GM19397 (cell line): ENCODE data around the gene SH2D1B.
"Not testable (repeated sequence)": the region's sequence is repeated elsewhere in the genome, so short reads cannot be mapped to it uniquely, and the experiment has no call there.

Source experiments
- ATAC-seq: cut with Tn5 transposase; IDR thresholded peaks from one replicate; pipeline ENCODE4 v1.9.1; 2021; ENCODE audit warnings: mild to moderate bottlenecking, moderate library complexity; ENCODE audit not compliant: unreplicated experiment

The SH2D1B gene, protein sequence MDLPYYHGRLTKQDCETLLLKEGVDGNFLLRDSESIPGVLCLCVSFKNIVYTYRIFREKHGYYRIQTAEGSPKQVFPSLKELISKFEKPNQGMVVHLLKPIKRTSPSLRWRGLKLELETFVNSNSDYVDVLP

DNA sequence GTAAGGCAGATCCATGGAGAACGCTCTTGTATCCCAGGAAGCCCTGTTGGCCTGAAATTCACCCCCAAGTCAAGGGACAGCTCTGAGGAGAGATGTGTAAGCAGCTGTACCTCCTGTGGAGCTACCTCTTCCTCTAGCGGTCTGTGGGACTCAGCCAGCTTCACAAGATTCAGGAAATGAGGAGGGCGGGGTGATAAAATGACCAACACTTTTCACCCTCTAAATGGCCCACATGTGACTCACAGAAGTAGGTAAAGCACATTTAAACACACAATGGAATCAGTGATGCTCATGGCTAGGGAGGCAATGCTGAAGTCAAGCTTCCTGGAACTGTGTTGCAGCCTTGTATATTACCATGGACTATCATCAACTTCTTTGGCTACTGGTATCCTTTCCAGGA, at the start of gene SH2D1B:
TSS of gene SH2D1B (minus strand) at position 135 of the 400 bp plus-strand sequence. CDS start at position 15, 120 bp downstream.
- no peak for ATAC-seq

DNA sequence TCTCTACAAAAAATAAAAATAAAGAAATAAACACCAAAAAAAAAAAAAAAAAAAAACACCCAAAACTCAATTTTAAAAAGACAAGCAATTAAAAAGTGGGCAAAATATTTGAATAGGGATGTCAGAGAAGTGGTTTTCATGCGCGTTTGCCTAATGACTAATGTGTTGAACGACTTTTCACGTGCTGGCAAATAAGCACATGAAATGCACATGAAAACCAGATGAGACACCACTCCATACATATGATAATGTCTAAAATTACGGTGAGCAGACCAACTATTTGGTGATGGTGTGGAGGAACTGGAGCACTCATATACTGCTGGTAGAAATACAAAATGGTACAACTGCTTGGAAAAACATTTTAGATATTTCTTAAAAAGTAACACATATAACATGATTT, 46.3 kb upstream of the SH2D1B start:
- ATAC-seq = no peak

DNA sequence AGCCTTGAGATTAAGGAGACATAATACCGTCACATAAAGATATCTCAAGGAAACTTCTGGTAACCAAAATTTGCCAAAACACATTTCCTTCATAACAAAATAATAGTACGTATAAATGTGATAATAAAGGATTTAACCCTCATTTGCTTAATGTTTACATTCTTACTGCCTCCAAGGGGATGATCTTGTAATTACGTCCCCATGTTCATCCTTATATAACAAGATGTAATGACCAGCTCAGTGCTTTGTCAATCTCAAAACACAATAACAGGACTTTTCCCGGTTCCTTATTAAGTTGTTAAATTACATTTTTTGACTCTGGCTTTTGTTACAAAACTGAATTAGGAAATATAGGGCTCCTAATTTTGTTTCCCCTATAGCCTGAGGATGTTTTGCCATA, 44.4 kb upstream of the SH2D1B start:
- ATAC-seq = no peak

DNA sequence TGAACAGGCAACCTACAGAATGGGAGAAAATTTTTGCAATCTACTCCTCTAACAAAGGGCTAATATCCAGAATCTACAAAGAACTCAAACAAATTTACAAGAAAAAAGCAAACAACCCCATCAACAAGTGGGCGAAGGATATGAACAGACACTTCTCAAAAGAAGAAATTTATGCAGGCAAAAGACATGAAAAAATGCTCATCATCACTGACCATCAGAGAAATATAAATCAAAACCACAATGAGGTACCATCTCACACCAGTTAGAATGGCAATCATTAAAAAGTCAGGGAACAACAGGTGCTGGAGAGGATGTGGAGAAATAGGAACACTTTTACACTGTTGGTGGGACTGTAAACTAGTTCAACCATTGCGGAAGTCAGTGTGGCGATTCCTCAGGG, 42.4 kb upstream of the SH2D1B start:
- ATAC-seq = not testable (repeated sequence)

DNA sequence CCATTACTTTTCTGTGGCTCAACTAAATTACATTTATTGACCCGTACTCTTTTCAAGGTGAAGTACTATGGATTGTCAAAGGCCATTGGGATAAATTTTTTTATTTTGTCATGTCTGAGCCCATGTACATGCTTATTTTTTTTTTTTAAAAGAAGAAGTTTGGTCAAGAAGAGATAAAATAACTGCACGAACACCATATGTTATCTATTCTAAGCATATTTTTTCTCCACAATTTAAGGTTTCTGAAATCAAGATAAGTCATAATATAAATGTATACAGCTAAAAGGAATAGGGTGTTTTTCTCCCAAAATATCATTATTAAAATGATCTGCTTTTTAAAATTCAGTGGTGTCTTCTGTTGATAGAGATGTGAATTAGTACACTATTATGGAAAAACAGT, 35.0 kb upstream of the SH2D1B start:
- ATAC-seq = no peak

DNA sequence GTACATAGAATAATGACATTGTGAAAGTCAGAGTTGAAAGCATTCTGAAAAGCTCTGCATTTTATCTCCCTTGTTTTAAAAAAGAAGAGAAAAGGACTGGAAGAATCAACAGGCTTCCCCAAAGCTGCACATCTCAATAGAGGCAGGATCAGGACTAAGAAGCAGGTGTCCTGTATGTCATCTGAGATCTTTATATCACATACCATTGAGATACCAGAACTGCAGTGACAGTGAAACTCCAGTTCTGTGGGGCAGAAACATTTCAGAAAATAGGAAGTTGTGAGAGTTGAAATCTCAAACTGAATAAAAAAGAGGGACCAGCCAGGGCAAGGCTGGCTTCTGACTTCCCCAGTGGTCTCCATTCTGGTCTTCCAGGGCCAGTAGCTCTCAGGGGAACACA, 33.0 kb upstream of the SH2D1B start:
- ATAC-seq = no peak

DNA sequence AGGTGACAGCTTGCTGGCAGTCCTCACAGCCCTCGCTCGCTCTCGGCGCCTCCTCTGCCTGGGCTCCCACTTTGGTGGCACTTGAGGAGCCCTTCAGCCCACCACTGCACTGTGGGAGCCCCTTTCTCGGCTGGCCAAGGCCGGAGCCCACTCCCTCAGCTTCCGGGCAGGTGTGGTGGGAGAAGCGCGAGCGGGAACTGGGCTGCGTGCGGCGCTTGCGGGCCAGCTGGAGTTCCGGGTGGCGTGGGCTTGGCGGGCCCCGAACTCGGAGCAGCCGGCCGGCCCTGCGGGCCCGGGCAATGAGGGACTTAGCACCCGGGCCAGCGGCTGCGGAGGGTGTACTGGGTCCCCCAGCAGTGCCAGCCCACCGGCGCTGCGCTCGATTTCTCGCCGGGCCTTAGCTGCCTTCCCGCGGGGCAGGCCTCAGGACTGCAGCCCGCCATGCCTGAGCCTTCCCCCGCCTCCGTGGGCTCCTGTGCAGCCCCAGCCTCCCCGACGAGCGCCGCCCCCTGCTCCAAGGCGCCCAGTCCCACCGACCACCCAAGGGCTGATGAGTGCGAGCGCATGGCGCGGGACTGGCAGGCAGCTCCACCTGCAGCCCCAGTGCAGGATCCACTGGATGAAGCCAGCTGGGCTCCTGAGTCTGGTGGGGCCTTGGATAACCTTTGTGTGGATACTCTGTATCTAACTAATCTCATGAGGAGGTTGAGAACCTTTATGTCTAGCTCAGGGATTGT, 21.2 kb upstream of the SH2D1B start:
- ATAC-seq = not testable (repeated sequence)

DNA sequence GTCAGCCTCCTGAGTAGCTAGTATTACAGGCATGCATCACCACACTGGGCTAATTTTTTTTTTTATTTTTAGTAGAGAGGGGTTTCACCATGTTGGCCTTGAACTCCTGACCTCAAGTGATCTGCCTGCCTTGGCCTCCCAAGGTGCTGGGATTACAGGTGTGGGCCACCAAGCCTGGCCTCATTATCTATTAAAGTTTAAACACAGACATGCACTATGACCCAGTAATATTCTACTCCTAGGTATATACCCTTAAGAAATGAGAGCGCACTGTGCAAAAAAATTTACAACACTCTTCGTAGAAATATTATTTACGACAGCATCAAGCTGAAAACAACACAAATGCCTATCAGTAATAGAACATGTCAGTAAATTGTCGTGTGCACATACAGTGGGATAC, 18.6 kb upstream of the SH2D1B start:
- ATAC-seq = no peak

DNA sequence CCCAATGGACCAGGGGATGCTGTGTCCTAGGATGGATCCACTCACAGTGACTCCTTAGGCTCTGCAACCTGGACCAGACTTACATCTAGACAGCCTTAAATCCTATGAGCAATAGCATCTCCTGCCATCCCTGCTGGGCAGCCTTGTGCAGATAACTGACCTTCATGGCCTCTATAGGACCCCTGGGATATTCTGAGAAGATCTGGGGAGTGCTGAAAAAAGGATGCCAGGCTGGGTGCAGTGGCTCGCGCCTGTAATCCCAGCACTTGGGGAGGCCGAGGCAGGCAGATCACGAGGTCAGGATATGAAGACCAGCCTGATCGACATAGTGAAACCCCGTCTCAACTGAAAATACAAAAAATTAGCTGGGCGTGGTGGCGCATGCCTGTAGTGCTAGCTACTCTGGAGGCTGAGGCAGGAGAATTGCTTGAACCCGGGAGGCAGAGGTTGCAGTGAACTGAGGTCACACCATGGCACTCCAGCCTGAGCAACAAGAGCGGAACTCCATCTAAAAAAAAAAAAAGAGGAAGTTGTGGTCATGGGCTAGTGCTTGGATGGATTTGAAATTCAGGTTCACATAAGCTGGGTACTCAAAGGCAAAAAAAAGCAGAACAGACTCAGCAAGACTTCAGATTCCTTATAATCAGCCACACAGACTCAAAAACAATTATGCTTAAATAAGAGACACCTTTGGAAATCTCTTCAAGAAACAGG, 10.9 kb upstream of the SH2D1B start:
- ATAC-seq = no peak

DNA sequence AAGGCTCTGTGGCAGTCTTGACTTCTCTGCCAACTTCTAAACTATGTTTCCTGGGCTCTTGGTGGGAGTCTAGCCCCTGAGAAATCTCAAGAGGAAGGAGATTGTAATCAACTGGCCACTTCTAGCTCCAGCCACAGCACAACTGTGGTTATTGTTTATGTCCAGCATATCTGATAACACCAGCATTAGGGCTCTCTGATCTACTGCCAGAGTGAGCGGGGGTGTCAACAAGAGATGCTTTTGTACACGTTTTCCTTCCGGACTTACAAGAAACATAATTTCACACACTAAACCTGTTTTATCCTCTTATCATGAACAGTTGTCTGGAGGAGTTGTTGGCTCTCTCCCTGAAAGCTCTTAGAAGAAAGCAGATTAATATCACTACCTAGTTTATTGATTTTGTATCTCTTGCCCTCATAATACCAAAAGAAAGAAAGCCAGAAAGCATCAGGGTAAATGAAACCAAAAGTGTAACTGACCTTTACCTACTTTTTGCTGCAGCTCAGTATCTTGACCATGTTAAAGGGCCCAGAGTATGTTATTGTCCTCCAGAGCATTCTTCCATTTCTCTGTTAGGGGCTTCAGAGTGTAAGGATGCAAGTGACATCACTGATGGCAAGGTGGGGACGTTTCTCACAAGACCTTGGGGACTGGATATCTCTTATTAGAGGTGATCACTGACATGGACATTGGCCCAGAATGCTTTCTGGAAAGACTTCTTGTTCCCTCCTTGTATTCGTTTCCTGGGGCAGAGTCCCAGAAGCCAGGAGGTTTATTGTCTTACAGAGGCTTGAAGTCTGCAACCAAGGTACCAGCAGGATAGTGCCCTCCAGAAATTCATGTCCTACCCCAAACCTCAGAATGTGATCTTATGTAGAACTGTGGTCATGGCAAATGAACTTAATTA, 9.6 kb upstream of the SH2D1B start:
- ATAC-seq = no peak

DNA sequence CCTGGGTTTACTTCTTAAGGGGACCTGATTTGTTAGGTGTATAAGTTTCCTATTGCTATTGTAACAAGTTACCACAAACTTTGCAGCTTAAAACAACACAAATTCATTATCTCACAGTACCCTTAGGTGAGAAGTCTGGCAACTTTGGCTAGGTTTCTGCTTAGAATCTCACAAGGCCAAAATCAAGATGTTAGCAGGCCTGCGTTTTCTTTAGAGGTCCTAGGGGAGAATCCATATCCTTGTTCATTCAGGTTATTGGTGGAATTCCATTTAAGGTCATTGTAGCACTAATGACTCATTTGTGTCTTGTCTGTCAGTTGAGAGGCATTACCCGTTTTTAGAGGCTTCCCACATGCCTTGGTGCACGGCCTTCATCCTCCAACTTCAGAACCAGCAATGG, 8.2 kb upstream of the SH2D1B start:
- ATAC-seq = no peak

DNA sequence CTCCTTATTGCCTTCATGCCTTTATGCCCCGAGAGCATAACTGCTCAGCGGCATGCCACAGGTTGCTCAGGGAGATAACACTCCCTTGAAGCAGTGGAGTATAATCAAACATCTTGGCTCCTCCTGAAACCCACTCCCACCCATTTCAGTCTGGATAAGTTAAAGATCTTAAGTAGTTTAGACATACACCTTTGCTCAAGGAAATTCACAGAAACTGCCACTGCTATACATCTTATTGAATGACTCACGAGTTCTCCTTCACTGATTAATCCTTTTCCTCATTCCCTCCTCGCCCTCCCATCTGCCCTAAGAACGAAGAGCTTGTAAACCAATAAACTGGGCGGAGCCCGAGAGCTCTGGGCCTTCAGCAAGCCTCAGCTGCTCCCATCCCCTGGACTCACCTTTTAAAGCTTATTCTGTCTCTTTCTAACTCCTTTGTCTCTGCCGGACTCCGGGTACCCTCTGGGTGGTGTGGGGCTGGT, 7.6 kb upstream of the SH2D1B start:
- ATAC-seq = not testable (repeated sequence)

DNA sequence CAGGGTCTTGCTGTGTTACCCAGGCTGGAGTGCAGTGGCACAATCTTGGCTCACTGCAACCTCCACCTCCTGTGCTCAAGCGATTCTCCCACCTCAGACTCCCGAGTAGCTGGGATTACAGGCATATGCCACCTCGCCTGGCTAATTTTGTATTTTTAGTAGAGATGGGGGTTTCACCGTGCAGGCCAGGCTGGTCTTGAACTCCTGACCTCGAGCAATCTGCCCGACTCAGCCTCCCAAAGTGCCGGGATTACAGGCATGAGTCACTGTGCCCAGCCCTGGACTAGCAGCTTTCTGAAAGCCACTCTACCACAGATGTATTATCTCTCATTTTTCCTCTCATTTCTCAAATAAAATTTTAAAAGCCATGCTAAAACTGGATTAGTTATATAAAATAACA, 6.6 kb upstream of the SH2D1B start:
- ATAC-seq = not testable (repeated sequence)

DNA sequence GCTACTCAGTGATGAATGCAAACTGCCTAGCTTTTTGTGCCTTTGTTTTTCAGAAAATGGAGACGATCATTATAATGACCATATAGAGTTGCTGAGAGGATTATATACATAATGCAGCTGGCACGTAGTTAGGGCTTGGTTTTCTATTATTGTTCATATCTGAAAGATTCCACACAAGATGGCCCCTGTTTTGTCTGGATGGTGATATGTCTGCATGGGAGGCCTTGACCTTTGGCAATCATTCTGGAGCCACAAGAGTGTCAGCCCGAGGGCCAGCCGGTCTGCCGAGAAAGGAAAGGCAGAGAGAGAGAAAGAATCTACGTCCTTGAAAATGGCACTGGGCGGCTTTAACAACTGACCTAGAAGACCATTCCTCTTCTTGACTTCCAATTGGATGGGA, 5.7 kb upstream of the SH2D1B start:
- ATAC-seq = no peak

DNA sequence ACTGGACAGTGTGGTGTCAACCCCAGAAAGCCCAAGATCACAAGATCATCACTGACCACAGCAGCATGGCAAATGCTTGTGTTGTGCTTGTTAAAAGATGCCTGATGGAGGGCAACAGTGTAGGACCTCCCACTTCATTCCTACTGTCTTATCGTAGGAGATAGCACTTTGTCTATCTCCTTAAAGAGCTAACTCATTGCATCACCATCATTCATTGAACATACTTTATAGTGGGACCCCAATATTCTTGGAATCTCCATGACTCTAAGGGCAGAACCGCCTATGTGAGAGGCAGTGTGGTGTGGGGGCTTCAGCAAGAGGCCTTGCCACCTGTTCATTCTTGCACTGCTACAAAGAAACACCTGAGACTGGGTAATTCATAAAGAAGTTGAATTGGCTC, 5.0 kb upstream of the SH2D1B start:
- no peak for ATAC-seq

DNA sequence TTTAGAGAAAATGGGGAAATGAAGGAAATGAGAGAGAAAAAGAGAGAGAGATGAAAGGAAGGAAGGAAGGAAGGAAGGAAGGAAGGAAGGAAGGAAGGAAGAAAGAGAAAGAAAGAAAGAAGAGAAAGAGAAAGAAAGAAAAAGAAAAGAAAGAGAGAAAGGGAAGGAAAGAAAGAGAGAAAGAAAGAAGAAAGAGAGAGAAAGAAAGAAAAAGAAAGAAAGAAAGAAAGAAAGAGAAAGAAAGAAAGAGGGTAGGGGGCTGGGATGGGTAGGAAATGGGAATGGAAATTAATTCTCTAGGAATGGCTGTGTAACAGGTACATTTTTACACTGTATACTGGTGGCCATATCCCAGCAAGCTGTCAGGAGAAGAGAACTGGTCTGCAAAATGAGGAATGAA, 4.3 kb upstream of the SH2D1B start:
- no peak for ATAC-seq

DNA sequence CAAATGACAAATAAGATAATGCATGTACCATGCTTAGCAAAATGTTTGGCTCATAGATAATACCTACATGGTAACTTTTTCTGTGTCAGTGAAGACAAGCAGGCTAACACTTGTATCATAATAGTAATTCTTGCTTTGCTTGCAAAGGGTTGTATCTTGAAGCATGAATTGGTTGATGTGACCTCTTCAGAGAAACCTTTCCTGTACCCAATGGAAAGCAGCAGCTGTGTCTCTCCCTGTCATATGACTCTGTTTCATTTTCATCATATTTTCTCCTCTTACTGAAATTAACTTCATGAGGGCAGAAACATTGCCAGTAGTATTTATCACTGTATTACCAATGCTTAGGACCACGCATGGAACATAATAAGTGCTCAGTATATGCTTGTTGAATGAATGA, 4.4 kb downstream of the SH2D1B start:
- ATAC-seq = no peak

DNA sequence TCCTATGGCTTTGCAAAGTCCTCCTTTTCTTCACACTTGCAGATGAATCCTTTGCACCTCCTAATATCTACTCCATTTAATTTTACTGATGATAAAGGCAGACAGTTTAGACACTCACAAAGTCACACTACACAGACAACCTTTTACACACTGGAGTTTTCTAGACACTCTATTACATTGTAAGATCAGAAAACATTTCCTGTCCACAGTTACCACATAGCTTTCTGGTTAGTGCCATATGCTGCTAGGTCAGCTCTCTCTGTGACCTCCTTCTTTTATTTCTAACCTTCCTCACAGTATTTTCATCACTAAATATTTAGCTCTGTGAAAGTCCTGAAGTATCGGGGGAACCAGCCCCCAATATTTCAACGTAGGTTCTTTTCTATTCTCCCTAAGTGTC, 5.1 kb downstream of the SH2D1B start:
- no peak for ATAC-seq

DNA sequence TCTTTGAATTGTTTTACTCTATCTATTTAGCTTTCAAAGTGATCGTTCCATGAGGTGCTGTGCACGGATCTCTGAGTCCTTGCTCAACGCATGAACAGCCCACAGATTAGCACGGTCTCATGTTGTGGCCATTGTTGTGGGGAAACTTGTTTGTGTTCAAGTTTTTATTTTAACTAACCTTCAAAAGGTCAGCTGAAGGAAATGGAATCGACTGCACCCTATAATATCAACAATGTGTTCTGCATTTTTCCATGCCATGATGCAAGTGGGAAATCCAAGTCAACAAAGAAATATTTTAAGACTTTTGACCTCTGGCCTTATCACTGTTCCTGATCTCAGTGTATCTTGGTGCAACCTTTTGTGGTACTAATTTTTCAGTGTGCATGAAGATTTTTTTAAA, 6.1 kb downstream of the SH2D1B start:
- ATAC-seq = no peak

DNA sequence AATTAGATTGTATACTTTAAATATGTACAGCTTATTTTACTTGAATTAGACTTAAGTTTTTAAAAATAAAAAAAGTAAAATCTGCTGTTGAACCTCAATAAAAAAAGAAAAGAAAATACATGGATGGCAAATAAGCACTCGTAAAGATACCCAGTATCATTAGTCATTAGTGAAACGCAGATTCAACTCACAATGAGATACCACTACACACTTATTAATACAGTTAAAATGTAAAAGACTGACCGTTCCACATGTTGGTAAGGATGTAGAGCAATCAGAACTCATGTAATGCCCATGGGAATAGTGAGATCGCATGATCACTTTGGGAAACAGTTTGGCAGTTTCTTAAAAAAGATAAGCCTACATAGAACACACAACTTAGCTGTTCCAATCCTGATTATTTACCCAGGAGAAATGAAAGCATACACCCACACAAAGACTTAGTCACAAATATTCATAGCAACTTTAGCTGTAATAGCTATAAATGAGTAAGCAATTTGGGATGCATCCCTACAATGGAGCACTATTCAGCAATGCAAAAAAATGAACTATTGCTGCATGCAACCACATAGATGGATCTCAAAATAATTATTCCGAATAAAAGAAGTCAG, 7.3 kb downstream of the SH2D1B start:
- ATAC-seq = no peak
